ENCODE data around the gene CHMP5.

CHMP5 gene

DNA sequence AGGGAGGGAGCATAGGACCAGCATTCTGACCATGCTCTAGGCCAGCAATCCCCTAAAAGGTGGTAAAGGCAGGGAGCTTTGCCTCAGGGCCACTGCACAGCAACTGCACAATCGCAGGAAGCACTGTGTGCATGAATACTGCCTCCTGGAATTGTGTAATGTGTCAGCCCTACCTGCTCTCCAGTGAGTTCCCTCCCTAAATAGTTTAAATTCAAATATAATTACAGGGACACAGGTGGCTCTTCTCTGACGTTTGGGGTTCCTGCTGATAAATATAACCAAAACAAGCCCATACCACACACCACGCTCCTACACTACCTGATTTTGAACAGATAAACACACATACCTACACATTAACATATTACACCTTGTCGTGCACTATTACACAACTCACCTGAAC lies 9.4 kb upstream of the CHMP5 start:
- no peak for TF ChIP-seq CTCF (conservative IDR thresholded peaks at IDR 0.05)
- H3K27ac ChIP-seq, result no peak overlapping the region

DNA sequence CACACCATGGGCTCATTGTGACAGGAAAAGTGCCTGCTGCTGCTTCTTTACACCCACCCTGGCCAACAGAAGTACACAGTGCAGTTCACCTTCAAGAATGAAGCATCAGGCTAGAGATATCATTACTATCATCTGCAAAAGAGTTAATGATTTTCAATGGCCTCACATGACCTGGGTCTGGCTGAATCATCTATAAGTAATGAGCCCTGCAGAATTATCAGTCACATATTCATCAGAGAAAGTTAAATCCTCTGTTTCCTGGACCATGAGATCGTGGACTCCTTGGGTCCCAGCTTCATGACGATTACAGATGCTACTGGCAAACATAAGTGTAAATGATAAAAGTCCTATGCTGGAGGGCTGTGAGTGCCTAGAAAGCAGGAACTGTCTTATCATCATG lies 8.6 kb upstream of the CHMP5 start:
- no peak for TF ChIP-seq CTCF (conservative IDR thresholded peaks at IDR 0.05)
- H3K27ac ChIP-seq, result no peak overlapping the region

DNA sequence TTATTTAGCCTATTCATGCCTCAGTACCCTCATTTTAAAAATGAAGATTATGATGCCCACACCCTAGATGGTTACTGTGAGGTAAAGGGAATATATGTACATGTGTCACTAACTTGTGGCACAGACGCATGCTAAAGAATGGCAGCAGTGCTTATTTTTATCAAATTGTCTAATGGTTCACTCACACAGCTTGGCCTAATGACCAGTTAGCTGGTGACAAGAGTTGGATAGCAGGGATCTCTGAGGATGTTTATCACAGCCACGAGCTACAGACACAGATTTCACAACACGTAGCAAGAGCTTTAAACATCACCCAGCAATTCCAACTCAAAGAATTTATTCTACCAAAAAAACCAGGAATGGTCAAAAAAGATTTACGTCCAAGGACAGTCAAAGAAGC lies 7.6 kb upstream of the CHMP5 start:
- H3K27ac ChIP-seq, result no peak overlapping the region
- no peak for TF ChIP-seq CTCF (conservative IDR thresholded peaks at IDR 0.05)

GRCh38 chr9:33260372-33260771 lies 4.5 kb upstream of the CHMP5 start:
- no peak overlapping the region for H3K27ac ChIP-seq
- no peak for TF ChIP-seq CTCF (conservative IDR thresholded peaks at IDR 0.05)

DNA sequence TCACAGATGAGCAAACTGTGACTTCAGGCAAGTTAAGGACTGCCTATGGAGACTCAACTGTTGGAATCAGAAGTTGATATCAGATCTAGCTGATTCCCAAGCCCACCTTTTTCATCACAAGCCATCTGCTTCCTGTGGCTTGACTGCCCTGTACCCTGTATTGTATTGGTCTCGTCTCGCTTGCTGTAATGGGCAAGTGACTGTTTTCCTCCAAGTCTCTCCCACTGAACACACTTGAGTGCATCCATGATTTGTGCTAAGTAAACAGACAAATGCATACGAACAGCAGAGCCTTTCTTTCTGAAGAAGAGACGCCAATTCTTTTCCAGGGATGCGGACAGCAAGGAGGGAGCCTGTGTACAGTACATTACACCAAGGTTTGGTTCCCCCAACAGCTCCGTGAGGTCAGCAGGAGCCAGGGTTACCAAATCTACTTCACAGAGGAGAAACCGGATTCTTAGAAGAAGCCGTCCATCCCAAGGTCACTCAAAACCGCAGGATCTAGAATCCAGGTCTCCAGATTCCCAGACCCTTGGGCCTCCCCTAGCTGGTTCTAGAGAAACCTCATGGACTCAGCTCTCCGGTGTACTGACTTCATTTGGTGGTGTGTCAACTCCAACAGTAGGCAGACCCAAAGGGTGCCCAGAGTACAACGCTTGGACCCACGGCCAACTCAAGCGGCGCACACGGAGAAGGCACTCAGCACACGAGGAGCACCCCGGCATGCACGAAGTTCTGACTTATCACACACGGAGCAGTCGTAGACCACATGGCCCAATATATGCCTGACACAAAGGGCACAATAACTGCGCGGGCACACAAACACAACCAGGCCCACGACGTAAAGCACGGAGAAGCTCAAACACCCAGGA lies 1.5 kb upstream of the CHMP5 start:
- peak overlapping the region; percentile 91 for H3K27ac ChIP-seq
- TF ChIP-seq CTCF (conservative IDR thresholded peaks at IDR 0.05), result no peak

DNA sequence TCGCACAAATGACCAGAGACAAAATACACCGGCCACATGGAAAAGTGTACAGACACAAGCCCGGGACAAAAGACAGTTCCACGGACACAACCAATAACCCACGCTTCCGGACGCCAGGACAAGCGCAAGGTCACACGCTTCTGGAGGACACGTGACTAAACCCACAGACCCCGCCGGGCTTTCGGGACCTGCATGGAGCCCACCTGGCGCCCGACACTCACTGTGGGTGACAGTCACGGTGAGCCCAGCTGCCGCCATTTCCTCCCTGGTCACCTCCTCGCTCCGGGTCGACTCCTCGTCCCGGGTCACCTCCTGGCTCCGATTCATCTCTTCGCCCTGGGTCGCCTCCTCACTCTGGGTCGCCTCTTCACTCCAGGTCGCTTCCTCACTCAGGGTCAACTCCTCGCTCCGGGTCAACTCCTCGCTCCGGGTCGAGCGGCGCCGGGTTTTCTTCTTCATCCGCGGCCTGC lies 811 bp upstream of the CHMP5 start:
- peak overlapping the region; percentile 91 for H3K27ac ChIP-seq

More for the DNA sequence above, 811 bp upstream of the CHMP5 start:
- TF ChIP-seq CTCF (conservative IDR thresholded peaks at IDR 0.05), result no peak
